ENCODE measurements around the gene CHST6.
"Not testable (repeated sequence)": the region's sequence is repeated elsewhere in the genome, so short reads cannot be mapped to it uniquely, and the experiment has no call there.

The CHST6 gene

GRCh38 chr16:75503801-75504200 is 8.6 kb upstream of the CHST6 start:
- in situ Hi-C loops (cut with MboI; ENCODE audit: low sequenced_read_pairs) = no loop called here

DNA sequence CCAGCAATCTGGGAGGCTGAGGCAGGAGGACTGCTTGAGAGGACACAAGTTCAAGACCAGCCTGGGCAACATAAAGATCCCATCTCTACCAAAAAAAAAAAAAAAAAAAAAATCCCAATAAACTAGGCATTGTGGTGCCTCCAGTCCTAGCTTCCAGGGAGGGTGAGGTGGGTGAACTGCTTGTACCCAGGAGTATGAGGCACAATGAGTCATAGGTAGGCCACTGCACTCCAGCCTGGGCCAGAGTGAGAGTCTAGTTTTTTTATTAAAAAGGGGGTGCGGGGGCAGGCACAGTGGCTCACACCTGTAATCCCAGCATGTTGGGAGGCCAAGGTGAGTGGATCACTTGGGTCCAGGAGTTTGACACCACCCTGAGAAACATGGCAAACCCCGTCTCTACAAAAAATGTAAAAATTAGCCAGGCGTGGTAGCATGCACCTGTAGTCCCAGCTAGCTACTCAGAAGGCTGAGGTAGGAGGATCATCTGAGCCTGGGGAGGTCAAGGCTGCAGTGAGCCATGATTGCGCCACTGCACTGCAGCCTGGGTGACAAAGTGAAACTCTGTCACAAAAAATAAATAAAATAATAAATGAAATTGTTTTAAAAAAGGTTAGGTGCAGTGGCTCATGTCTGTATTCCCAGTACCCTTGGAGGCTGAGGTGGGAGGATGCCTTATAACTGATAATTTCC is 7.8 kb upstream of the CHST6 start:
- in situ Hi-C loops (cut with MboI; ENCODE audit: low sequenced_read_pairs) = no loop called here

DNA sequence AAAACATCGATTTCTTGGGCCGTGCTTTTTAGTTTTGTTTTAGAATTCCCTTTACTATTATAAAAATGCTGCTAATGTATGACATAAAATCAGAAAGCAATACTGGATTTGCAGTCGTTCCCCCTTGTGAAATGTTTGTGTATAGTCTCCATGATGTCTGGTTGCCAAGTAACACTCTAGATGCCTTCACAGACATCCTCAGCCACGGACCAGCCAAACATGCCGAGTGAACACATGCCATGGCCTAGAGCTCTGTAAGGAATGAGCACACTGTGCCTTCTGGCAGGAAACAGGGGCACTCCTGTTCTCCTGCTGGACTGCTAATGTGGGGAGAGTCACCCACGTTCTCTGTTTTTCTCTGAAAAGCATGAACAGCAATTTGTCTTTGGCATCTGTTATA is 6.6 kb upstream of the CHST6 start:
- in situ Hi-C loops (cut with MboI; ENCODE audit: low sequenced_read_pairs) = not testable (repeated sequence)

DNA sequence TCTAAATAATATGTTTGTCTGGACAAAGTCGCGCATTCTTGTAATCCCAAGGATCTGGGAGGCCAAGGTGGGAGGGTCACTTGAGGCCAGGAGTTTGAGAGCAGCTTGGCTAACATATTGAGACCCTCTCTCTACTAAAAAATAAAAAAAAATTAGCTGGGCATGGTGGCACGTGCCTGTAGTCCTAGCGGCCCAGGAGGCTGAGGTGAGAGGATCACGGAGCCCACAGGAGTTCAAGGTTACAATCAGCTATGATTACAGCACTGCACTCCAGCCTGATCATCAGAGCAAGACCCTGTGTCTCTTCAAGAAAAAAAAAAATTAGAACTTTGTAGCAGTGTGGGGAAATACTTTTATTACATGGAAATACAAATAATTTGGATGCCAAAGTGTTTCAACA is 6.1 kb upstream of the CHST6 start:
- in situ Hi-C loops (cut with MboI; ENCODE audit: low sequenced_read_pairs) = no loop called here

DNA sequence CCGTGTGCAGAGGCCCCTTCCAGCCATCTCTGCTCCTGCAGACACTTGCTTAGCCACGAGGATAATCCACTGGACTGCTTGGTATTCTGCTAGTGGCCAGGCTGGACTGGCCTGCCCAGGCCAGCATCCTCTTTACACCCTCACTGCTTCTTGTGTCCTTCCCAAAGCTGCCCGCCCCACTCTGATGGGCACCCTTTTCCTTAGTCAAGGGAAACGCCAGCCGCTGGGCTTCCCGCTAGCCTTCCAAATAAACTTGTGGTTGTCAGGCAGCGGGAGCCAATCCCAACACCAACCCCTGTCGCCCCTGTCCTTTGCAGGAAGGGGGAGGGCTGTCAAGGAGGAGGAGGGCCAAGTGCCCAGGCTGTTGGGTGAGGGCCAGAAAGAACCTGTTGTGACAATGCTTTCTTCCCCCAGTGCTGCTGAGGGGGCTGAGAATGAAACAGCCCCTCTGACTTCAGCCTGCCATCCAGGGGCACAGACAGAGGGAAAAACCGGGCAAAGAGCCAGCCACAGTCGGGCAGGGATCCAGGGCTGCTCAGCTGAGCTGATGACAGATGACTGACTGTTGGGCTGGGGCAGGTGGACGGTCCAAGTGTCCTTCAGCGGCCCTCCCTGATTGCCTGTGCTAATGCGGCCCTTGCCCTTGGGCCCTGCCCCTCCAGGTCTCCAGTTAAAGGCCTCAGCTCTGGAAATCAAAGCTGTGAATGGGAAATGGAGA is 3.5 kb upstream of the CHST6 start:
- in situ Hi-C loops (cut with MboI; ENCODE audit: low sequenced_read_pairs) = not testable (repeated sequence)

DNA sequence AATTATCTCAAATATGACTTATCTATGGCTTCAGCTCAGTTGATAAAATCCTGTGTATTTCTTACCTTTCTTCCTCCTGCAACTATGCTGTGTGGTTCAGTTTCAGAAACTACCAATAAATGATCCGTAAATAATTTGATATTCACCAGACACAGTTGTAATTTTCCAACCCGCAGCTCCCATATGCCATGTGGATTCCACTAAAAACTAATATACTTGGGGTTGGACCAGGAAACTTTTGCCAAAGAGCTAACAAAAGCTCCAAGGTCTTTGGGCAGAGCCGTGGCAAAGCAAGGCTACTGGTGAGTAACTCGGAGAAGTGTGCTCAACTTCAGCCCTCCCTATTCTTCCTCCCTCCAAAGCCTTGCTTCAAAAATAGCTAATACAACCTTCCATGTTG is 2.3 kb upstream of the CHST6 start:
- in situ Hi-C loops (cut with MboI; ENCODE audit: low sequenced_read_pairs) = no loop called here

DNA sequence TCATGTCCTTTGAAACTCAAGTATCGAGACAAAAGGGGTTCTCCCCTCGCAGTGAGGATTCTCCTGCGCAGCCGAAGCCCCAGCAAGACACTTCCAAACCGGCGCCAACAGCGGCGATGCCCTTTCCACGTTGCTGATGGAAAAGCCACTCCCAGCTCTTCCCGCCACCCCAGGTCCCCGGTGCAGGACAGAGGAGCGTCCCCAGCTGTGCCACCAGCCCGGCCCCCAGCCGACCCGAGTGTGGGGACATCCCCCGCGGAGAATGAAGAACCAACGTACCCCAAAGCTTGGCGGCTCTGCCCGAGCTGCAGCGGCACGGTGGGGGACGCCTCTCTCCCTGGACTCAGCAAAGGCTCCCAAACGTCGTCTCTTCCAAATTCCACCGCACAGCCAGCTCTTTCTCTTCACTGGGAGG is 573 bp downstream of the CHST6 start:
- in situ Hi-C loops (cut with MboI; ENCODE audit: low sequenced_read_pairs) = no loop called here

- in situ Hi-C loops (cut with MboI; ENCODE audit: low sequenced_read_pairs) = no loop called here
These were observed 1.1 kb downstream of the CHST6 start for GRCh38 chr16:75494184-75494583.

GRCh38 chr16:75491876-75492275 is 3.4 kb downstream of the CHST6 start:
- in situ Hi-C loops (cut with MboI; ENCODE audit: low sequenced_read_pairs) = no loop called here

DNA sequence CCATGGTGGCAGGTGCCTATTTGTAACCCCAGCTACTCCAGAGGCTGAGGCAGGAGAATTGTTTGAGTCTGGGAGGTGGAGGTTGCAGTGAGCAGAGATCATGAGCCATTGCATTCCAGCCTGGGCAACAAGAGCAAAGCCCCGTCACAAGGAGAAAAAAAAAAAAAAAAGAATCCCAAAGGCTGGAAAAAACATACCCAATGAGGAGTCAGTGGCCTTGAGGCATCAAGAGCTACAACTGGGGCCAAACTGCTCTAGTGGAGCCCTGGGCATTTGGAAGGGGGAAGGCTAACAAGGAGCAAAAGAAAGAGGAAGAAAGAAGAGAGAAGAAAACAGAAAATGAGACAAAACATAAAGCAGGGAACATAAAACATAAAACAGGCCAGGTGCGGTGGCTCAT is 6.9 kb downstream of the CHST6 start:
- in situ Hi-C loops (cut with MboI; ENCODE audit: low sequenced_read_pairs) = no loop called here

DNA sequence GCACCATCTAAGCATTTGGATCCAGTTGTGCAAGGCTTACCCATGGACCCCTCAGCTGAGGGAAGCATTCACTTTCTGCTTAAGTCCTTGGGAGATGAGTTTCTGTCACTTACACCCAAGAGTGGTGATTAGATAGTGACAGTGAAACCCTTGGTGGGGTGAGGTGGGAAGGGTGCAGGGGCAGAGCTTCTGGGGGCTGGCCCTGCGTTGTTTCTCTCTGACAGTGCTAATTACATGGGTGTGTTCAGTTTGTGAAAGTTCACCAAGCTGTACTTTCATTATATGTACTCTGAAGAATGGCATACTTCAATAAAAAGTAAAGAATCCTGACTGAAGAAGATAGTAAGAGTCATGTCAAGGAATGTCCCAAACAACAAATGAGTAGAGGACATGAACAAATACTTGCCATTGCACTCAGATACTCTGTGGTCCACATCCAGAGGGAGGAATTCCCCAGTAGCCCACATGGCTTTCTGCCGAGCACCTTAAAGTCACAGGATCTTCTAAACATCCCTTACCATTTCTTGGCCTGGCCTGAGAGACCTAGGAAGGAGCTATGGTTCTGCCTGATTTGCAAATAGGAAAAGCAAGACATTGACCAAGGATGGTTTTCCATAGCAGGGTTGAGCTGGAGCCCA is 8.4 kb downstream of the CHST6 start:
- in situ Hi-C loops (cut with MboI; ENCODE audit: low sequenced_read_pairs) = no loop called here

DNA sequence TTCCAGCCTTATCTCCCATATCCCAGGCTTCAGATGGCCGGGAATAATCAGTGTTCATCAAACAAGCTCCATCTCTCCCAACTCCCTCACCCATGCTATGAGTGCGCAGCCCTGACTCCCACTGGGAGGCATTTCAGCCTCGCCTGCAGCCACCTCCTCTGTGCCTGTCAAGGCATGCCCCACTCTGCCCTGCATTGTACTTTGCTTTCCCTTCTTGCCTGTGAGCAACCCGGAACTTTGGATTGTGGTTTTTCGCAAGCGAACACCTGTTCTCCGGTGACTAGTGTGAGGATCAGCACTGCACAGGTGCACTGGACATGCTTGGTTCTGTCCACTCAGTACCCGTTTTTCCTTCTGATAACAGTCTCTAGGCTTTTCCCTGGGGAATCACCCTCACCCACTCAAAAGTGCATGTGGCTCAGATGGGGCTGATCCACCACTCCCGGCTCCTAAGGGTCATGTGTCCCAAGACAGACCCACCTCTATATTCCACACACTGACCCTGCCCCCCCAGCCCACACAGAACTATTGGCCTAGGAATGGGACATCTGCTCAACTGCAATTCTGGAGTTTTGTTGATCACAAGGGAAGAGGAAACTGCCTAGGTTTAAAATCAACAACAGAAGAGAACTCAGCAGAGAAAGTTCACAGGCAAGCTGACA is 9.1 kb downstream of the CHST6 start:
- in situ Hi-C loops (cut with MboI; ENCODE audit: low sequenced_read_pairs) = no loop called here

DNA sequence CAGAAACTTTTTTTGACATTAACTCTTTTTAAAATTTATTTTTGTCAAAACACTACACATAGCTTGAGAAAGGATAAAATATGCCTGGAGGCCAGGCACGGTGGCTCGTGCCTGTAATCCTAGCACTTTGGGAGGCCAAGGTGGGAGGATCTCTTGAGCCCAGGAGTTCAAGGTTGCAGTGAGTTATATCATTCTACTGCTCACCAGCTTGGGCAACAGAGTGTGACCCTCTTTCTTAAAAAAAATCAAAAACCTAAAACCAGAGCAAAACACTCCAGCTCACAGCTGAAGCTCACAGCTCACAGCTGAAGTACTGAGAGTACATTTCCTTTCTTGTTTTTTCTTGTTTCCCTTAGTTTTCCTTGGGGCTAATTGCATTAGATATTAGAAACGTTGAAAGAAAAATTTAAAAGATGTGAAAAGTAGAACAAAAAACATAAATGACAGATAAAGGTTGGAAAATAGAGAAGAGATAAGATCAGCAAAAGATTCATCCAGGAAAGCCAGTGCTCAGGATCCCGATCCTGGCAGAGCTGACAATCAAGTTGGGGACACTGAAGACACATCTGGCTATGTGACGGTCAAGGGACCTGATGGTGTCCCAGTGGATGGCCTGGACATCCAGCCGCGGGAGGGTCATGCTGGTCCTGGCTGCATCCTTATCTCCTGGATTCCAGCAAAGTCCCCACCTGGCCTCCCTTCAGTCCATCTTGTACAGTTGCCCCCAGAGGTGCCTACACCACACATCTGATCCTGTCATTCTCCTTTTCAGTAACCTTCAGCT is 9.8 kb downstream of the CHST6 start:
- in situ Hi-C loops (cut with MboI; ENCODE audit: low sequenced_read_pairs) = no loop called here

- in situ Hi-C loops (cut with MboI; ENCODE audit: low sequenced_read_pairs) = no loop called here
These were observed 12.0 kb downstream of the CHST6 start for GRCh38 chr16:75483222-75483621.

- in situ Hi-C loops (cut with MboI; ENCODE audit: low sequenced_read_pairs) = no loop called here
These were observed 12.6 kb downstream of the CHST6 start for GRCh38 chr16:75482434-75483205.

GRCh38 chr16:75481475-75481874 is 13.8 kb downstream of the CHST6 start:
- in situ Hi-C loops (cut with MboI; ENCODE audit: low sequenced_read_pairs) = no loop called here

- in situ Hi-C loops (cut with MboI; ENCODE audit: low sequenced_read_pairs) = no loop called here
These were observed 15.7 kb downstream of the CHST6 start for GRCh38 chr16:75479421-75479990.

DNA sequence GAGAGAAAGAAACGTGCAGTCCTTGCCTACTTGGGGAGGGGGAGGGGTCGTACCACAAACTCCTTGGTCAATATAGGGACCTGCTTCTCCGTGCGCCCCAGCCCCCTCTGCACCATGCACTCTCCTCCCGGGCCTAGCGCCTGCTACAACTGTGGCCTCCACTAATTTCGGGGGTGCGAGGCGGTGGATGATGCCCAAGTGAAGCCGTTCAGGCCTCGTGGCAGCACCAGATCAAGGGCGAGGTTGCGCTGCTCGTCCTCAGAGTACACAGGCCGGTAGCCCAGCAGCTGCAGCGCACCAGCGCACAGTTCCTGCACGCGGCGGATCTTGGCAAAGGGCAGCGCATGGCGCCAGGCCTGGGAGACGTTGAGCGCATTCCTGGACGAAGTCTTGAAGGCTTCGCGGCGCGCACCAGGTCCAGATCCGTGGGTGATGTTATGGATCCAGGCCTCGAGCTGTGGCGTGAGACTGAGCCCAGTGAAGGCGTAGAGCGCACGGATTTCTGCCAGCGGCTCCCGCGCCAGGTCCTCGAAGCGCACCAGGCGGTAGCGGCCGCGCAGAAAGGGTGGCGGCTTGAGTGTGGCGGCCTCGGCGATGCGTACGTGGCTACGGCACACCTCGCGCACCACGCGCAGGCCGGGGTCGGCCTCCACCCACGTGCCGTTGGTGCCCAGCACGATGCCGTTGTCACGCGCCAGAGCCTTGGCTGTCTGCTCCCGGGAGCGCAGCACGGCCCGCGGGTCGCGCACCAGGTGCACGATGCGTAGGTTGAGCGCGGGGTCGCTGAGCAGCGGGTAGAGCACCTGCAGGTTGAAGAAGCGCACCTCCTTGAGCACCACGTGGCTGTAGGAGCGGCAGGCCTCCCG is 16.5 kb downstream of the CHST6 start:
- in situ Hi-C loops (cut with MboI; ENCODE audit: low sequenced_read_pairs) = no loop called here
